Hepatocyte (in vitro differentiated cells): Measurements from ENCODE around the gene NFYC.

ENCODE experiments used
- EZH2phosphoT487 ChIP-seq: fragments of 200-600 bp; sonication (generic); IDR thresholded peaks from one replicate; pipeline ENCODE4 v1.6.1; 2018; ENCODE audit warnings: antibody characterized with exemption, mild to moderate bottlenecking, low read depth, moderate library complexity; ENCODE audit not compliant: unreplicated experiment, severe bottlenecking
- TF ChIP-seq, protein P1 (sequence below): fragments of 200-600 bp; sonication (generic); IDR thresholded peaks from 2 replicates; pipeline ENCODE4 v1.5.1; 2016; ENCODE audit warnings: antibody characterized with exemption, mild to moderate bottlenecking; ENCODE audit not compliant: poor library complexity

DNA sequence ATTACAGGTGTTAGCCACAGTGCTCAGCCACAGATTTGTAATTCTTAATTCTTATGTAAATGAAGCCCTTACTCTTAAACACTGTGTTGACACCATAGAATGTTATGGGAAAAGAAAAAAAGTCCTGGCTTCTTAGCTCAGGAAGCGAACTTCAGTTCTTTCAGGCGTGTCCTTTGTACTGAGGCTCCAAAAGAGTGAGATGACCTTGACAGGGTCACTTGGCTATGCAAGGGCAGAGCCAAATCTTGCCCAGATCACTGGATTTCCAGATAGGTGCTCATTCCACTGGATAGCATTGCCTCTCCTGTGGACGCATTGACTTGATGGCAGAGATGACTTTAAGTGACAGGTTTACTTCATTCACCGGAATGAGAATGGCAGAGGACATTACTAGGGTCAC, 4.8 kb downstream of the NFYC start:
- TF ChIP-seq, protein P1, sequence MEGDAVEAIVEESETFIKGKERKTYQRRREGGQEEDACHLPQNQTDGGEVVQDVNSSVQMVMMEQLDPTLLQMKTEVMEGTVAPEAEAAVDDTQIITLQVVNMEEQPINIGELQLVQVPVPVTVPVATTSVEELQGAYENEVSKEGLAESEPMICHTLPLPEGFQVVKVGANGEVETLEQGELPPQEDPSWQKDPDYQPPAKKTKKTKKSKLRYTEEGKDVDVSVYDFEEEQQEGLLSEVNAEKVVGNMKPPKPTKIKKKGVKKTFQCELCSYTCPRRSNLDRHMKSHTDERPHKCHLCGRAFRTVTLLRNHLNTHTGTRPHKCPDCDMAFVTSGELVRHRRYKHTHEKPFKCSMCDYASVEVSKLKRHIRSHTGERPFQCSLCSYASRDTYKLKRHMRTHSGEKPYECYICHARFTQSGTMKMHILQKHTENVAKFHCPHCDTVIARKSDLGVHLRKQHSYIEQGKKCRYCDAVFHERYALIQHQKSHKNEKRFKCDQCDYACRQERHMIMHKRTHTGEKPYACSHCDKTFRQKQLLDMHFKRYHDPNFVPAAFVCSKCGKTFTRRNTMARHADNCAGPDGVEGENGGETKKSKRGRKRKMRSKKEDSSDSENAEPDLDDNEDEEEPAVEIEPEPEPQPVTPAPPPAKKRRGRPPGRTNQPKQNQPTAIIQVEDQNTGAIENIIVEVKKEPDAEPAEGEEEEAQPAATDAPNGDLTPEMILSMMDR = no peak
- no peak for TF ChIP-seq EZH2phosphoT487
